K562 (cell line): ENCODE results near the gene ARHGDIA. TPM values are rescaled to one million over a fixed set of nuclear protein-coding genes. Genes with fewer than 3 reads are reported as not detected.
A peak's percentile ranks its signal among the peaks of the same experiment; 100 is the strongest.

Source experiments
- ATAC-seq: fragments of 200-7000 bp; cut with Tn5 transposase; 3 replicates; pipeline ENCODE4 v1.9.1; 2020; ENCODE audit warnings: moderate library complexity
- BruUV-seq: library from RNA; stranded (reverse); fragments of 400-500 nt; replicated peaks from 2 replicates; lab custom pipeline; 2021; lab: Mats Ljungman, UMichigan
- CTCF ChIA-PET: fragments of 300-600 bp; formaldehyde crosslinking; extraction: SDS; loops from one replicate; lab custom pipeline; 2021; ENCODE audit warnings: low intra/inter-chr PET ratio; lab: Yijun Ruan, JAX
- POLR2A ChIA-PET: fragments of 300-600, 350-650 bp; sonication (Branson Sonifier 250); formaldehyde crosslinking; extraction: SDS; loops from one replicate; lab custom pipeline; 2021; ENCODE audit warnings: antibody characterized with exemption, inconsistent platforms; lab: Yijun Ruan, JAX
- DNase-seq, 4 experiments: peaks; one replicate each; pipeline versions ENCODE4 v3.0.0 to v3.0.0-alpha.2; 2011 to 2018; ENCODE audit warnings: low spot score in 3 of 4, mixed read lengths in 3 of 4; ENCODE audit errors: extremely low read depth in 1 of 4
- FAIRE-seq: peaks from 2 replicates; lab custom pipeline; 2011; peaks lifted over from hg19 to GRCh38; lab: Jason Lieb, UNC
- H2AFZ ChIP-seq: 2 replicates; pipeline ENCODE4 v1.6.0; 2011; ENCODE audit warnings: low read depth, low read length, control low read depth, inconsistent platforms
- H3K27ac ChIP-seq: fragments of 200-600 bp; 3 replicates; pipeline ENCODE4 v1.8.0; 2011; ENCODE audit warnings: low read depth, mild to moderate bottlenecking, control low read depth, inconsistent platforms, low read length, moderate library complexity, mixed read lengths; ENCODE audit errors: extremely low read depth
- H3K27me3 ChIP-seq, 2 experiments: fragments of 300-600 bp in 1 of 2; 2 replicates in 1 of 2; 3 replicates in 1 of 2; pipeline versions ENCODE4 v1.6.0 to v1.8.0; 2011; ENCODE audit warnings: inconsistent platforms in 2 of 2, low read length in 2 of 2, mild to moderate bottlenecking in 1 of 2, mixed read lengths in 1 of 2, moderate library complexity in 1 of 2; ENCODE audit not compliant: control insufficient read depth in 2 of 2, insufficient read depth in 2 of 2
- H3K36me3 ChIP-seq: fragments of 300-600 bp; 3 replicates; pipeline ENCODE4 v1.8.0; 2011; ENCODE audit warnings: mild to moderate bottlenecking, low read length, inconsistent platforms; ENCODE audit not compliant: control insufficient read depth, insufficient read depth
- H3K4me1 ChIP-seq, 2 experiments: fragments of 200-600 bp in 1 of 2; replicated peaks in 1 of 2; 2 replicates in 1 of 2; 3 replicates in 1 of 2; pipeline versions ENCODE4 v1.5.1 to v1.8.0; 2011; ENCODE audit warnings: inconsistent platforms in 2 of 2, low read length in 2 of 2, mild to moderate bottlenecking in 1 of 2, mixed read lengths in 1 of 2, moderate library complexity in 1 of 2; ENCODE audit not compliant: control insufficient read depth in 2 of 2, insufficient read depth in 2 of 2
- H3K4me2 ChIP-seq: 2 replicates; pipeline ENCODE4 v1.6.1; 2011; ENCODE audit warnings: low read length, control low read depth, inconsistent platforms, mixed read lengths; ENCODE audit not compliant: insufficient read depth
- H3K4me3 ChIP-seq: fragments of 200-600 bp; sonication (generic), shearing (Covaris generic); 2 replicates; pipeline ENCODE4 v1.5.1; 2016; ENCODE audit warnings: control low read depth, inconsistent platforms
- H3K79me2 ChIP-seq: fragments of 200-600 bp; 3 replicates; pipeline ENCODE4 v1.8.0; 2011; ENCODE audit warnings: low read length, inconsistent platforms; ENCODE audit not compliant: control insufficient read depth, insufficient read depth
- H3K9ac ChIP-seq, 2 experiments: 2 replicates each; pipeline versions ENCODE4 v1.6.0 to v1.6.1; 2011; ENCODE audit warnings: low read depth in 2 of 2, low read length in 2 of 2, control low read depth in 1 of 2, inconsistent platforms in 1 of 2, mild to moderate bottlenecking in 1 of 2, mixed read lengths in 1 of 2; ENCODE audit not compliant: insufficient read depth in 1 of 2
- H3K9me1 ChIP-seq: one replicate; pipeline ENCODE4 v1.6.0; 2011; ENCODE audit warnings: inconsistent platforms, mild to moderate bottlenecking, low read length, moderate library complexity; ENCODE audit not compliant: control insufficient read depth, insufficient read depth
- H3K9me3 ChIP-seq: replicated peaks from 2 replicates; pipeline ENCODE4 v1.5.1; 2011; ENCODE audit warnings: low read depth, low read length, inconsistent platforms; ENCODE audit not compliant: control insufficient read depth, insufficient read depth
- H4K20me1 ChIP-seq: replicated peaks from 2 replicates; pipeline ENCODE4 v1.6.1; 2011; ENCODE audit warnings: low read length, inconsistent platforms, mixed read lengths; ENCODE audit not compliant: control insufficient read depth, insufficient read depth
- ATF3 ChIP-seq, 2 experiments: fragments of 450-650 bp in 1 of 2; sonication (generic) in 1 of 2; formaldehyde crosslinking in 1 of 2; IDR thresholded peaks in 1 of 2; conservative IDR thresholded peaks in 1 of 2; 2 replicates each; pipeline versions ENCODE4 v1.6.1 to v1.8.1; 2016 to 2023; ENCODE audit warnings: mild to moderate bottlenecking in 2 of 2, moderate library complexity in 2 of 2, inconsistent platforms in 1 of 2, missing genetic modification reagents in 1 of 2
- BDP1 ChIP-seq: IDR thresholded peaks from 3 replicates; pipeline ENCODE4 v1.6.1; 2011; ENCODE audit not compliant: insufficient read length, insufficient read depth
- CEBPB ChIP-seq: fragments of 450-650 bp; IDR thresholded peaks from 2 replicates; pipeline ENCODE4 v1.6.1; 2016; ENCODE audit warnings: missing genetic modification characterization, missing compliant biosample characterization
- CEBPG ChIP-seq, 3 experiments: fragments of 200-800 bp in 1 of 3; sonication (Bioruptor generic) in 1 of 3; sonication (generic) in 1 of 3; formaldehyde crosslinking in 1 of 3; IDR thresholded peaks in 2 of 3; conservative IDR thresholded peaks in 1 of 3; 2 replicates each; pipeline versions ENCODE4 v1.6.1 to v1.8.0; 2016 to 2022; ENCODE audit warnings: missing compliant biosample characterization in 2 of 3, missing genetic modification characterization in 2 of 3, mild to moderate bottlenecking in 1 of 3, missing genetic modification reagents in 1 of 3
- KAT2B ChIP-seq: IDR thresholded peaks from one replicate; pipeline ENCODE4 v1.6.1; 2012; ENCODE audit warnings: low read depth, mild to moderate bottlenecking, control low read depth, inconsistent platforms, low read length, moderate library complexity
- KLF16 ChIP-seq: IDR thresholded peaks from 2 replicates; pipeline ENCODE4 v1.6.1; 2016; ENCODE audit warnings: antibody characterized with exemption
- NFATC3 ChIP-seq: fragments of 450-650 bp; IDR thresholded peaks from 2 replicates; pipeline ENCODE4 v1.6.1; 2017; ENCODE audit warnings: mild to moderate bottlenecking
- WGBS: fragments of 100-300 bp; shearing (Covaris generic); methylation state at CpG from one replicate; pipeline ENCODE4 v1.1.6; 2016; ENCODE audit warnings: low coverage, mixed read lengths; ENCODE audit not compliant: insufficient coverage; ENCODE audit errors: missing lambda C conversion rate; 5-methylcytosine and 5-hydroxymethylcytosine counted together
- in situ Hi-C: fragments of 300-500 bp; cut with MboI; formaldehyde crosslinking; loops from 4 replicates; pipeline ENCODE4 v1.15.0; 2018; ENCODE audit warnings: inconsistent platforms, mixed read lengths
- intact Hi-C: fragments of 100-400 bp; cut with micrococcal nuclease; formaldehyde crosslinking; loops from 2 replicates; pipeline ENCODE4 v1.14.2; 2022
- polyA plus RNA-seq, 8 experiments: library from polyadenylated mRNA; depleted of rRNA in 4 of 8; stranded (reverse) in 5 of 8; unstranded in 3 of 8; fragments of >200 nt; fragmentation: Nextera tagmentation in 2 of 8; fragmentation: Illumina TruSeq in 1 of 8; extraction: Ambion mirVana in 2 of 8; extraction: Trizol in 1 of 8; gene quantifications; 2 replicates each; pipeline versions ENCODE4 v1.2.1 to v1.2.3, GENCODE V29; 2011 to 2014; ENCODE audit warnings: inconsistent platforms in 1 of 8, missing spikeins in 1 of 8
- total RNA-seq, 7 experiments: library from RNA; depleted of rRNA in 6 of 7; stranded (reverse); fragments of >200 nt in 6 of 7; fragmentation: Illumina TruSeq in 2 of 7; extraction: Trizol in 2 of 7; gene quantifications; 2 replicates each; pipeline versions ENCODE4 v1.2.1 to v1.2.3, GENCODE V29; 2011 to 2021; ENCODE audit warnings: low replicate concordance in 1 of 7

The ARHGDIA gene
- total and polyA plus RNA-seq, 9 of the 15 experiments (the other 6 are each of a cell fraction or from before 2014, with no cell fraction given), result 9.6 to 340 (median 97.6) TPM

- WGBS, result 30% methylated on average over 15 of the region's 17 CpGs
- Histone ChIP-seq H3K79me2 (peaks cover 9% of the 10 kb centered on the region; the same call in 2 of the 3 replicates), H3K4me3 (no peak overlapping the region), H3K9me3 (no peaks in the 10 kb centered on the region), H3K9ac (peak overlapping the region in 1 of 2 experiments; percentile 89; a peak in 2 of 4 replicates), H2AFZ (peak overlapping the region; percentile 73), H3K9me1 (no peaks in the 10 kb centered on the region), H3K27me3 (no peaks in the 10 kb centered on the region), H3K27ac (no peak overlapping the region), H3K4me1 (peaks cover 14 to 59% of the 10 kb centered on the region in 2 experiments; a peak in 4 of 5 replicates), H3K4me2 (no peak overlapping the region; the same call in 1 of the 2 replicates), H4K20me1 (peaks cover 12% of the 10 kb centered on the region), H3K36me3 (peaks cover 12% of the 10 kb centered on the region; the same call in 2 of the 3 replicates)
- no peak for DNase-seq
- ChIA-PET CTCF (no interaction called here), POLR2A (interaction anchor here (0.6 to 8.0 kb wide), 2 partner anchors 15 to 274 kb away, joined by 3 to 85 read pairs; no protein-coding TSS in a partner anchor)
- BruUV-seq, result no TSS peak
- in situ Hi-C loops (no loop called here), intact Hi-C loops (no loop called here)
- no peak for ATAC-seq
- TF ChIP-seq NFATC3 (no peak), KLF16 (no peak), KAT2B (no peak)
- peak; percentile 32 for FAIRE-seq
These were observed 32.3 kb downstream of the ARHGDIA start for GRCh38 chr17:81838753-81839255.

- intact Hi-C loops (no loop called here), in situ Hi-C loops (no loop called here)
- Histone ChIP-seq H4K20me1 (peaks cover under 1% of the 10 kb centered on the region), H3K9me3 (no peaks in the 10 kb centered on the region), H3K27me3 (no peaks in the 10 kb centered on the region), H3K36me3 (peaks cover under 1% of the 10 kb centered on the region; the same call in 1 of the 3 replicates), H2AFZ (no peak overlapping the region), H3K27ac (no peak overlapping the region), H3K79me2 (peaks cover 15% of the 10 kb centered on the region; the same call in 2 of the 3 replicates), H3K4me1 (peaks cover 15 to 59% of the 10 kb centered on the region in 2 experiments; a peak in 4 of 5 replicates), H3K4me3 (no peak overlapping the region), H3K4me2 (no peak overlapping the region), H3K9ac (no peak overlapping the region; a peak in 1 of 4 replicates), H3K9me1 (no peaks in the 10 kb centered on the region)
- CTCF ChIA-PET, result no interaction called here
- POLR2A ChIA-PET, result interaction anchor here (0.6 to 0.8 kb wide), 2 partner anchors 16 to 18 kb away, joined by 3 to 4 read pairs; no protein-coding TSS in a partner anchor
- FAIRE-seq (no peak), ATAC-seq (no peak), DNase-seq (no peak)
- TF ChIP-seq CEBPG (CRISPR knock-in tag; IDR thresholded peaks at IDR 0.05) (peak; percentile 43; the same call in 1 of the 2 replicates), CEBPG (tag; conservative IDR thresholded peaks at IDR 0.05 in 1 of 2, IDR thresholded peaks at IDR 0.05 in 1 of 2) (peak in 1 of 2 experiments; percentile 76; a peak in 2 of 4 replicates), ATF3 (IDR thresholded peaks at IDR 0.05) (peak; percentile 24; the same call in 1 of the 2 replicates), ATF3 (CRISPR knock-in tag; conservative IDR thresholded peaks at IDR 0.05) (no peak), CEBPB (tag) (peak; percentile 64), BDP1 (no peak)
- WGBS, result 63% methylated on average over 9 of the region's 9 CpGs
- BruUV-seq, result no TSS peak
These were observed 33.5 kb downstream of the ARHGDIA start for GRCh38 chr17:81837641-81838040.
